SK-N-MC (cell line): Measurements from ENCODE around the gene PRX.

ENCODE experiments used
- DNase-seq: peaks from one replicate; pipeline ENCODE4 v3.0.0-alpha.2; 2011; ENCODE audit warnings: low read depth, low spot score
- H3K27ac ChIP-seq: fragments of 200-600 bp; sonication (generic); 2 replicates; pipeline ENCODE4 v1.5.1; 2016; ENCODE audit warnings: mixed run types
- H3K36me3 ChIP-seq: fragments of 200-600 bp; sonication (generic); 2 replicates; pipeline ENCODE4 v1.6.1; 2017; ENCODE audit warnings: antibody characterized with exemption, low read length, mixed read lengths; ENCODE audit not compliant: insufficient read depth
- H3K4me3 ChIP-seq: fragments of 200-600 bp; sonication (generic); 2 replicates; pipeline ENCODE4 v1.5.1; 2016
- H3K9ac ChIP-seq: fragments of 200-600 bp; sonication (generic); 2 replicates; pipeline ENCODE4 v1.8.0; 2017; ENCODE audit warnings: mixed run types, mixed read lengths; ENCODE audit not compliant: insufficient read length
- H3K9me3 ChIP-seq: fragments of 200-600 bp; sonication (generic); 2 replicates; pipeline ENCODE4 v1.6.1; 2017; ENCODE audit warnings: low read depth, mild to moderate bottlenecking, antibody characterized with exemption, low read length, moderate library complexity, mixed read lengths
- EZH2 ChIP-seq: fragments of 200-600 bp; sonication (generic); IDR thresholded peaks from one replicate; pipeline ENCODE4 v1.6.1; 2017; ENCODE audit warnings: antibody characterized with exemption
- FOXP2 ChIP-seq: optimal IDR thresholded peaks from 2 replicates; pipeline ENCODE3; 2011; ENCODE audit warnings: mild to moderate bottlenecking, moderate library complexity; ENCODE audit not compliant: insufficient read depth; ENCODE audit errors: extremely low read length, control extremely low read depth
- POLR2AphosphoS5 ChIP-seq: IDR thresholded peaks from 2 replicates; pipeline ENCODE4 v1.6.1; 2012; ENCODE audit warnings: mild to moderate bottlenecking, low read depth, low read length, borderline replicate concordance

PRX gene

GRCh38 chr19:40425450-40426287, 12.5 kb upstream of the PRX start, which contains the start of gene SERTAD1:
TSS of gene SERTAD1 (minus strand) at chr19:40425992. CDS start at chr19:40423546, 2,446 bp downstream.
- H3K9ac ChIP-seq = peak within 1 kb of the TSS; percentile 80
- TF ChIP-seq FOXP2 (no peak), POLR2AphosphoS5 (peak; percentile 98)
- H3K9me3 ChIP-seq = no peaks in the 10 kb centered on the region
- H3K36me3 ChIP-seq = peaks cover 6% of the 10 kb centered on the region; the same call in 1 of the 2 replicates
- H3K27ac ChIP-seq = peak within 1 kb of the TSS; percentile 78; the same call in 1 of the 2 replicates
- H3K4me3 ChIP-seq = peak within 1 kb of the TSS; percentile 92
- DNase-seq = peak; percentile 92

GRCh38 chr19:40424637-40425449, 11.7 kb upstream of the PRX start:
- no peaks in the 10 kb centered on the region for H3K9me3 ChIP-seq
- DNase-seq = no peak
- H3K9ac ChIP-seq = peak overlapping the region; percentile 80
- H3K4me3 ChIP-seq = peak overlapping the region; percentile 92
- peaks cover 6% of the 10 kb centered on the region; the same call in 1 of the 2 replicates for H3K36me3 ChIP-seq
- TF ChIP-seq EZH2 = no peak
- TF ChIP-seq POLR2AphosphoS5 = no peak
- no peak for TF ChIP-seq FOXP2
- H3K27ac ChIP-seq = peak overlapping the region; percentile 78; the same call in 1 of the 2 replicates

GRCh38 chr19:40423938-40424337, 10.8 kb upstream of the PRX start:
- H3K9ac ChIP-seq = no peak overlapping the region
- H3K27ac ChIP-seq = no peak overlapping the region
- no peaks in the 10 kb centered on the region for H3K9me3 ChIP-seq
- no peak for TF ChIP-seq FOXP2
- no peak for TF ChIP-seq EZH2
- no peak for TF ChIP-seq POLR2AphosphoS5
- DNase-seq = no peak
- no peak overlapping the region for H3K4me3 ChIP-seq
- H3K36me3 ChIP-seq = peaks cover 6% of the 10 kb centered on the region; the same call in 1 of the 2 replicates

- no peak overlapping the region for H3K9ac ChIP-seq
Measured at GRCh38 chr19:40422748-40423566, 9.8 kb upstream of the PRX start.

GRCh38 chr19:40421993-40422747, 9.0 kb upstream of the PRX start:
- no peak for DNase-seq
- no peak for TF ChIP-seq POLR2AphosphoS5
- no peak for TF ChIP-seq FOXP2
- no peak for TF ChIP-seq EZH2
- Histone ChIP-seq H3K27ac (peak overlapping the region; percentile 14), H3K36me3 (peaks cover 6% of the 10 kb centered on the region; the same call in 1 of the 2 replicates), H3K4me3 (no peak overlapping the region), H3K9ac (no peak overlapping the region), H3K9me3 (no peaks in the 10 kb centered on the region)

More at GRCh38 chr19:40422748-40423566, 9.8 kb upstream of the PRX start:
- no peak overlapping the region for H3K4me3 ChIP-seq
- peak overlapping the region; percentile 14 for H3K27ac ChIP-seq
- DNase-seq = no peak
- no peak for TF ChIP-seq EZH2
- TF ChIP-seq FOXP2 = no peak
- TF ChIP-seq POLR2AphosphoS5 = no peak
- peaks cover 6% of the 10 kb centered on the region; the same call in 1 of the 2 replicates for H3K36me3 ChIP-seq
- H3K9me3 ChIP-seq = no peaks in the 10 kb centered on the region

GRCh38 chr19:40420766-40421765, 7.9 kb upstream of the PRX start:
- Histone ChIP-seq H3K4me3 (peak overlapping the region; percentile 85), H3K27ac (peak overlapping the region; percentile 83), H3K36me3 (peaks cover 6% of the 10 kb centered on the region; the same call in 1 of the 2 replicates), H3K9me3 (no peaks in the 10 kb centered on the region), H3K9ac (peak overlapping the region; percentile 75)
- TF ChIP-seq POLR2AphosphoS5 (peak; percentile 85), EZH2 (no peak)
- no peak for DNase-seq

GRCh38 chr19:40420451-40420765, 7.2 kb upstream of the PRX start:
- no peak overlapping the region for H3K9ac ChIP-seq
- DNase-seq = no peak
- peaks cover 6% of the 10 kb centered on the region; the same call in 1 of the 2 replicates for H3K36me3 ChIP-seq
- peak overlapping the region; percentile 85 for H3K4me3 ChIP-seq
- TF ChIP-seq POLR2AphosphoS5 (no peak), FOXP2 (no peak), EZH2 (no peak)
- H3K27ac ChIP-seq = no peak overlapping the region; the same call in 1 of the 2 replicates
- H3K9me3 ChIP-seq = no peaks in the 10 kb centered on the region
